ENCODE results near the gene PABPC3.

The PABPC3 gene

DNA sequence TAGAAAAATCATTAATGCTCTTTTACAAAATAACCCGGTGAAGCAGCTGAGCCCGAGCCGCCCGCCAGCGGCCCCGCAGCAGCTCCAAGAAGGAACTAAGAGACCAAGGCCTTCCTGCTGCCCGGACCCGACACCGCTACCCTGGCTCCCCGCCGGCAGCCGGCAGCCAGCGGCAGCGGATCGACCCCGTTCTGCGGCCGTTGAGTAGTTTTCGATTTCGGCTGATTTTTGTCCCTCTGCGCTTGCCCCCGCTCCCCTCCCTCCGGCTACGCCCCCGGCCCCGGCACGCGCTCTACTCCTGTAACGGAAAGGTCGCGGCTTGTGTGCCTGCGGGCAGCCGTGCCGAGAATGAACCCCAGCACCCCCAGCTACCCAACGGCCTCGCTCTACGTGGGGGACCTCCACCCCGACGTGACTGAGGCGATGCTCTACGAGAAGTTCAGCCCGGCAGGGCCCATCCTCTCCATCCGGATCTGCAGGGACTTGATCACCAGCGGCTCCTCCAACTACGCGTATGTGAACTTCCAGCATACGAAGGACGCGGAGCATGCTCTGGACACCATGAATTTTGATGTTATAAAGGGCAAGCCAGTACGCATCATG lies at the start of gene PABPC3:
Gene PABPC3 (plus strand): TSS at position 286 of the 603 bp plus-strand sequence. CDS start 63 bp downstream, at position 349.
- FAIRE-seq: no peak

DNA sequence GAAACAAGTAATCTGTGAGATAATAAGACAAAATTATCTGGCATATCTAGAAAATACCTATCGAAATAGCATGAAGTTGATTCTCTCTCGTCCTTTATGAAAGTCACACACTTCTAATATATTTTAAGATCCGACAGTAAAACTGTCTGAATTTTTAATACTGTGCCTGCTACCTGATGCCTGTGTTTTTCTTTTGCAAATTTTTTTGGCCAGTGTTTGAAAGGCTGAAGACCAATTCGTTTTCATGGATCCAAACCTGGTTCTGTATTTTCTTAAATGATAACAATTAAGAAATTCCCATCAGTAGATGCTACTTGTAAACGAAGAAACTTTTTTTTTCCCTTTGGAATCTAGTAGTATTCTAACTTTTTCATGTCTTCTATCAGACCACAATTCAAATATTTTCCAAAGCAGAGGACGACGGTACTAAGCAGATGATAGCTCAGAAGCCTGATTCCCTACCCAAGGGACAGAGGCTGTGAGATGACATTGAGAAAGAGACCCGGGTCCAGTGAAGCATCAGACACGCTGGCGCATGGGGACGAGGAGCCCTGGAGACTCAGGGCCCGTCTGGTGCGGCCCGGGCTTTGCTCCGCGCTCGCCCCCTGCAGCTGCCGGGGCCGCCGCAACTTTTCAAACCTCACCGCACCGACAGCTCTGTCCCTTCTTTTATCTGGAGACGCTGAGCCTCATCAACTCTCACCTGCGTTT lies 49.5 kb upstream of the PABPC3 start:
- no peak for FAIRE-seq

DNA sequence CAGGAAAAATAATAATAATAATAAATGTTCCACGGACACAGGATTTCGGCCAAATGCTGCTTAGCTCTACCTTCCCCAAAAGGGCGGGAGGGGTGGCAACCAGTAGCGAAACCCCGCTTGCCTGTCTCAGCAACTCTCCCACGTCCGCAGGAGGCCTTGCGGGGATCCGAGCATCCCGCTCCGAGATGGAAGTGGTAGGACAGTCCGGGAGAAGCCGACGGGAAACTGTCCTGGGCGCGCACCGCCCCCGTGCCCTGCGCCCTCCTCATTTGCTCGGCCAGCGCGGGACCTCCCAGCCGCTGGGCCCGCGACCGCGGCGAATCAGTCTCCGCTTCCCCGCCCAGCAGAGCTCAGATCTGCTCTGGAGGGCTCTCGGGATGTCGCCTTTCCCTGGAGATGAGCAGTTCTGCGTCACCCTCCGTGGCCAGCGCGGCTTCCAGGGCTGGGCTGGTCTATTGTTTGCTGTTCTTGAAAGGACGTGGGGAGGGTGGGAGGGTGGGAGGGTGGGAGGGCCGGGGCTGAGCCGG lies 48.9 kb upstream of the PABPC3 start:
- FAIRE-seq: no peak

DNA sequence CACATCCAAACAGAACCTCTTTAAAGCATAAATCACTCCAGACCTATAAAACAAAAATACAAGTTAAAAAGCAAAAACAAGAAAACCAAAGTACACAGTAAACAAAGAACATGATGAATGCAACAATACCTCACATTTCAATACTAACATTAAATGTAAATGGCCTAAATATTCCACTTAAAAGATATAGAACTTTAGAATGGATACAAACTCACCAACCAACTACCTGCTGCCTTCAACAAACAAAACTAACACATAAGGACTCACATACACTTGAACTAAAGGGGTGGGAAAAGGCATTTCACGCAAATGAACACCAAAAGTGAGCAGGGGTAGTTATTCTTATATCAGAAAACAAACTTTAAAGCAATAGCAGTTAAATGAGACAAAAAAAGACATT lies 44.9 kb upstream of the PABPC3 start:
- FAIRE-seq: no peak

DNA sequence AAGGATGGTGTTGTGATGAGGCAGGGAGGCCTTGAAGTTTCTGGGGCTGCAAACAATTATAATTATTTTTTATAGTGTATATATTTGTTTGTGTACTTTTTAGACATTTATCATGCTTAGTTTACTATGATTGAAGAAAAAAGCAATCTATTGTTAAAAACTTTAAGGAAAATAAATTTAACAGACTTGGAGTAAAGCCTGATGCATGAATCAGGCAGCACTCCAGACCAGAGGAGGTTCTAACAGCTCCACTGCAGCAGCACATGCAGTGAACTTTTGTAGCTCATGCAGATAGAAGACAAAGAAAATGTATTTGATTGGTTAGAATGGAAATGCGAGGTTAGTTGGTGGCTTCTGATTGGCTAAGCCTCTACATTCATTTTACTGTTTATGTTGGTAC lies 36.8 kb upstream of the PABPC3 start:
- FAIRE-seq: no peak

DNA sequence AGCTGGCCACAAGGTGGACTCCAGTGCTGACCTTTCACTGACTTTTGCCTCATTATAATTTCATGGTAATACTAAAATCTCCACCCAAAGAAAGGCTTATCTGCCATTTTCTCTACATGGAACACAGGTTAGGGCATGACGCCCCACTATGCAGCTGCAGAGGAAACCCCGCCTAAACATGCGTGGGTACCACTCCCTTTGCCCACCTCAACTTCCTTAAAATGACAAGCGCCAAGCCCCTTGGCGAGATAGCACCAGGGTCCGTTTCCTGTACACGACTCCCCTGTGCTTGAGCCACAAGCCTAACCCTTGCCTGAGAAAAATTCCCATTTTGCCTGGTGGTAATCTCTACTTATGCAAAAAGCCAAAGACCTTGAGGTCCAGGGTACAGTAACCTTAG lies 36.0 kb upstream of the PABPC3 start:
- FAIRE-seq: no peak

DNA sequence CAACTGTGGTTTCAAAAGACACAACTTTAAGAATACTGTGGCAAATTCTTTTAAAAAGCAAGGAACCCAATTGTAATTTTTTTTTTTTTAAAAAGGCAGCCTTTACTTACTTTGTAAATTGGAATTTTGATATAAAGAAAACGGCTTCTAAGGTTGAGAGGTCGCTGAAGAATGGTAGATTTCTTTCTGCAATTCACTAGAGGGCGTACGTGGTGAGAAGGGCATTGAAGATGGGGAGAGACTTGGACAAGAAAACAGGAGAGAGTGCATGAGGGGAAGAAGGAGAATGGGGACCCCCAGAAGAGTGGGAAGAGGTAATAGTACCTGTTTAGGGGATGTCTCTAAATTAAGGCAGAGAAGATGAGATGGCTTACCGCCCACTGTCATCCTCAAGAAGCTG lies 33.5 kb upstream of the PABPC3 start:
- no peak for FAIRE-seq

DNA sequence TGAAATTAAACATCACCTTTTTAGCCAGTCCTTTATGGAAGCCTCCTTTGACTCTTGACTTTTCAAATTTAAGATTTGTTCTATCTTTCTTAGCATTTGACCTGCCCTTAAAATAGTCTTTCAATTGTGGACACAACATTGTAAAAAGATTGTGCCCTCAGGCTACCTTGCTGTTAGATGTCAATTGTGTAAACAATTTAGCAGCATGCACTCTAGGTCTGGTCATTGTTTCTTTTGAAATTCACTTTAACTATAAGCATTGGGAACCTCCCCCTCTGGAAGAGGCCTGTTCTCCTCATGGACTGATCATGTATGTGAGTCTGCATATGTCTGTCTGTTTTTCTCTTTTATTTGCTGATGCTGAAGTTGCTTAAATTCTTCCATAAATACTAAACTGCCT lies 31.5 kb upstream of the PABPC3 start:
- no peak for FAIRE-seq

DNA sequence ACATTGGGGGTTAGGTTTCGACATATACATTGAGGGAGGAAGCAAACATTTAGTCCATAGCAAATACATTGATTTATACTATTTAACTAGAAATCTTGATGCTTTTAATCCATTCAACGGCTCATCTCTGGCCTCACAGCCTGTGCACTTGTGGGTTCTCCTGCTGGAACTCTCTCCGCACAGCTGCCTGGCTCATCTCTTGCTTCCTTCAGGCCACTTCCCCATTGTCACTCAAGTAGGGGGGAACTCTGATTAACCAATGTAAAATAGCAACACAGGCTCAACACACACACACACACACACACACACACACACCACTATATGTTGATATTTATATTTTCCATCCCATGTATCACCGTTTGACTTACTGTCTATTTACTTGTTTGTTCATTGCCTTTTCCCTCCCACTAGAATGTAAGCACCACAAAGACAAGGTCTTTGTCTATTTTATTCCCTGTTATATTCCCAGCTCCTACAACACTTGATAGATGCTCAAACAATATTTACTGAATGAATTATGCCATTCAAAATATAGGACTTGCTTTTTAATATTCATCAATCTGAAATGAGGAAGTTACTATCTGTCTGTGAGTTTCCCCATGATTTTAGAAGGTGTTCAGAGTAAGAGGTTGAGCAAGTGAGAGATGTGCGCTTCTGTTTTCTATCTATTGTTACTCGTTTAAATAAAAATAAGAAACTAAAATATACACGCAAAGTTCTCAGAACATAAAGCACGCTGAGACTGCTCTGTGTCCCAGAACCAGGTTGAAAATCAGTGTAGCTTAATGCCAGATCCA lies 29.8 kb upstream of the PABPC3 start:
- FAIRE-seq: no peak

DNA sequence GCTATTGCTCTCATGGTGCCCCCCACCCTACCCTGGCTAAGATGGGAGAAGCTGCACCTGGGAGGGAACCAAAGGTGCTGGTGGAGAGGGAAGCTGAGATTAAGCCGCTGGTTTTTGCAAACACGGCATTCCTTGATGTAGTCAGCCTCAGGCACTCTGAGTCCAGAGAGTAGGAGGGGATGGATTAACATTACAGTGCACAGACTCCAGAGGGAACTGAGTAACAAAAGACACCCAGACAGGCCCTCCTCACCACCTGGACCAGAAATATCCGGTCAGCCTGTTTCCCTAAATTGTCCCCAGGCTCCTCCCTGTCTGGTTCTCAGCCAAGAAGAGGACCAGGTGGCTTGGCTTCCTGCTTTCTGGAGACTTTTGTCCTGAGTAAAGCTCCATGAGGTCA lies 28.9 kb upstream of the PABPC3 start:
- FAIRE-seq: no peak

DNA sequence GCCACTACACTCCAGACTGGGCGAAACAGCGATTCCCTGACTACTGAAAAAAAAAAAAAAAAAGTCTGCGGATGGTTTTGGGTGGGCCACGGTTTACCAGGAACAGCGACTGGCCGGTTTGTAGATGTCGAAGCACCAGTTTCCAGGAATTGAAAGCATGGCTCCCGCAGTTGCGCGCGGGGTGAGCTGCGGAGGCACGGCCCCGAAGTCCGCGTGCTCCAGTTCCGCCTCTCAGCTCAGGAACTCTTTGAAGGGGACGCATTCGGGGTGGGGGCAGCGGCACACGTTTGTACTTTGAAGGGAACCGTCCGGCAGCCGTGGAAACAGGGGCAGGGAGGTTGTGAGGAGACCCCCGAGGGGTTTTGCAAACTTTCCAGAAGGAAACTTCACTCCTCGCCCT lies 27.1 kb upstream of the PABPC3 start:
- FAIRE-seq: no peak

DNA sequence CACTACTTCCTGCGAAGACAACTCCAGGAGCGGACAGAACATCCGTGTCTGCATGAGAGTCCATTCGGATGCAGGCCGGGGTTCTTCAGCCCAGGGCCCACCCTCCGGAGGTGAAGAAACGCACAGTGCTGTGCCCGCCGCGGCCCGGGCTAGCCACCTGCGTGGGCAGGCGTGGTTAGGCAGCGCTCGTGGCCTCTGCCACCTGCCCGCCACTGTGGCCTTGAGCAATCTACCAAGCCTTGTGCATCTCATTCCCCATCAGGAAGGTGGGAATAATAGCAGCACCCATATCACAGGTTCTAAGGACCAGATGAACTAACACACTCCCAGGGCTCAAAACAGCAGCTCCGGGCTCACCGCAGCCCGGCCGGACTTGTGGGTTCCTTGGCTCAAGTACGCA lies 26.7 kb upstream of the PABPC3 start:
- FAIRE-seq: no peak

DNA sequence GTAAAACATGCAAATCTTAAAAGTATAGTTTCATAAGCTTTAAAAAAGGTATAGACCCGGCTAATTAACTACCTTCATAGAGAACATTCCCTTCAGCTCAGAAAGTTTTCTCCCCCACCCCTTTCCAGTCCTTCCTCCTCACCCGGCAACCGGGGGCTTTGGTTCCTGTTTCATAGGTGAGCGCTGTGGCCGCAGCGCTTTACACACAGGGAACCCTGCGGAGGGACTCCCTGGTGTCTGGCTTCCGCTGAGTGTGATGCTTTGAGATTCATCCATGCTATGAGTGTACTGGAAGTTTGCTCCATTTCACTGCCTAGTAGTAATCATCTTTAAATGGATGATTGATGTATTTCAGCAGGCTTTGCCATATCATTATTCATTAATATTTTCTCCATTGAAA lies 26.0 kb upstream of the PABPC3 start:
- FAIRE-seq: no peak

DNA sequence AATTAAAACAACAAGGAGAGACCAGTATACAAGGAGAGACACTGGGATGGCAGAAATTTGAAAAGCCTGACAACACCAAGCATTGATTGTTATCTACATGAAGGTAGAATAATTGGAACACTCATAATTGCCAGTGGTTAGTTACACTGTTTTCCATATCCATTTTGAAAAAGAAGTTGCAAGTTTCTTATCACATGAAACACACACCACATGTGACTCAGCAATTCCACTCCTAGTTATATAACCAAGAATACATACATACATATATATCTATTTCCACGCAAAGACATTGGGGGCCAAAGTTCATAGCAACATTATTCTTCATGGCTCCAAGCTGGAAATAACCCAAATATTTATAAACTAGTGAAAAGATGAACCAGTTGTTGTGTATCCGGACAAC lies 15.2 kb upstream of the PABPC3 start:
- FAIRE-seq: no peak

DNA sequence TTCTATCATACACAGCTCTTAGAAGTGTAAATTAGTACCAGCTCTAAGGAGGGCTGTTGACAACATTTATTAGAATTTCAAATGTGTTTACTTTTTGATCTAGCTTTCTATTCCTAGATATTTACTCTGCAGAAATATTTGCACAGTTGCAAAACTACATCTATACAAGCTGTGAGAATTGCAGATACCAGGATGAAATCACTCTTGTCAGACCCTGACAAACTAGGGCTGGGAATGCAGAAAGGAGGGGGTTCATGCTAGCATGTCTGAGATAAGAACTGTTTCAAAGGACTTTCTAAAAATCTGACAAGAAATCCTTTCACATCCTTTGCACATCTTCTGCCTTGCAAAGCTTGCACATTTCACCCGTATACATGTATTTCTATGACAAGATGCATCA lies 11.8 kb upstream of the PABPC3 start:
- FAIRE-seq: no peak

DNA sequence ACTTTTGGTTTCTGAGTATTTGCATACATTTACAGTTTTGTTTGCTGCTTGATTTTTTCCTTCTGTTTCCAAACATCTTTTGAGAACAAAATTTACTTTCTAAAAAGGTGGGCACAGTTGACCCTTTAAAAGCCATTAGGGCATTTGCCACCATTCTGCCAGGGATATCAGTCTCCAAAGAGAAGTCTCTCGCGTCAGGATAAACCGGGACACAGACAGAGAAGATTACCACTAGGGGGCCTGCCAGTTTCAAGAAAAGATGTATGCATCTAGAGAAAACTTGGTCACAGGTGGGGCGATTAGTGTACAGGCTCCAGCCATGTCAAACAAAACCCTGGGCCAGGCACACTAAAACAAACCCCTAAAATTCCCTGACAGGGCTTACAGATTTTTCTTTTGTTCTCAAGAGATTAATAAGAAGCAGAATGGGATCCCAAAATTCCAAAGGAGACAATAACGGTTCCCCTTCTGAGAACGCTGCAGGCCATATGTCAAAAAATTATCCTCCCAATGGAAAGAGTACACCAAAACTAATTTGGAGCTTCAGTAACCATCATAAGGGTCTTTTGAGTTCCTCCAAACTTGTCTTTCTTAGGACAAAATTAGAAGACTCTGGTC lies 10.7 kb upstream of the PABPC3 start:
- FAIRE-seq: no peak

DNA sequence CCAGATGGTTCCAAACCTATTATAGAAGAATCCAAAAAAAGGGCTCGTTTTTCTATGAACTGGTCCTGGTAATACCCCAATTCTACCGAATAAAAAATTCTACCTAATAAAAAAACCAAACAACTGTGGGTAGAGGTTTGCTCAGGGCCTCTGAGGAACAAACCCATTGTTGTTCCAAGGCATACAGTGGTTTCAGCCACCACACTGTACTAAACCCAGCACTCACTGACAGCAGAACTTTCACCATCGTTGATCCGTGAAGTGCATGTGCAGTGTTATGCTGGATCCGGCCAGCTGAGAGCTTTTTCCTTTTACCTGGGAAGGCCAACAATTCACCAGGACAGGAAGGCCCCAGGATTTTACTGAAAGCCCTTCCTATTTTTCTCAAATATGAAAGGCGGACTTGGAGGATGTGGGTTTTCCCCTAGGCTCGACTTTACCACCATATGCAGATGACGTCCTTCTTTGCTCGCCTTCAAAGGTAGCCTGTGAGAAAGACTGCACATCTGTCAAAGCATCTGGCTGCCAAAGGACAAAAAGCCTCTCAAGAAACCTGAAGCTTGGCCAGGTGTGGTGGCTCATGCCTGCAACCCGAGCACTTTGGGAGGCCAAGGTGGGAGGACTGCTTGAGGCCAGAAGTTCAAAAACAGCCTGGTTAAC lies 7.2 kb upstream of the PABPC3 start:
- no peak for FAIRE-seq

DNA sequence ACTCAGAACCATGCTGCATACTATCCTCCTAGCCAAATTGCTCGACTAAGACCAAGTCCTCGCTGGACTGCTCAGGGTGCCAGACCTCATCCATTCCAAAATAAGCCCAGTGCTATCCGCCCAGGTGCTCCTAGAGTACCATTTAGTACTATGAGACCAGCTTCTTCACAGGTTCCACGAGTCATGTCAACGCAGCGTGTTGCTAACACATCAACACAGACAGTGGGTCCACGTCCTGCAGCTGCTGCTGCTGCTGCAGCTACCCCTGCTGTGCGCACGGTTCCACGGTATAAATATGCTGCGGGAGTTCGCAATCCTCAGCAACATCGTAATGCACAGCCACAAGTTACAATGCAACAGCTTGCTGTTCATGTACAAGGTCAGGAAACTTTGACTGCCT lies 1.5 kb downstream of the PABPC3 start:
- no peak for FAIRE-seq

DNA sequence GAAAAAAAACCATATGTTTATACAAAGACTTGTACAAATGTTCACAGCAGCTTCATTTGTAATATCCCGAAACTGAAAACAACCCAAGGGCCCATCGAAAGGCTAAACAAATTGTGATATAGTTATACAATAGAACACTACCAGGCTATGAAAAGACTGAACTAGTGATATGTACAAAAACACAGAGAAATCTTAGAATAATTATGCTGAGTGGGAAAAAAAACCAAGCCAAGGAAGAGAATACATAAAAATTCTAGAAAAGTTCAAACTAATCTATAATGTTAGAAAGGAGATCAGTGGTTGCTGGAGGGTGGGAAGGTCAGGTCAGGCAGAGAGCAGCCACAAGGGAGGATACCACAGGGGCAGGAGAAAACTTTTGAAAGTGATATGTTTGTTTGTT lies 7.8 kb downstream of the PABPC3 start:
- FAIRE-seq: no peak

DNA sequence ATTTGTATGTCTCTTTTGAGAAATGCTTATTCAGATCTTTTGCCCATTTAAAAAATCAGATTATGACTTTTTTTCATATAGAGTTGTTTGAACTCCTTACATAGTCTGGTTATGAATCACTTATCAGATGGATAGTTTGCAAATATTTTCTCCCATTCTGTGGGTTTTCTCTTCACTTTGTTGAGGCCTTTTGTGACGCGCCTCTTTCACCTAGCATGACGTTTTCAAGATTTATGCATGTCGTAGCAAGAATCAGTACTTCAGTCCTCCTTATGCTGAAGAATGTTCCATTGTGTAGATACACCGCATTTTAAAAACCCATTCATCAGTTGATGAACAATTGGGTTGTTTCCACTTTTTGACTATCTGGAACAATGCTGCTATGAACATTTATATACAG lies 13.4 kb downstream of the PABPC3 start:
- FAIRE-seq: no peak

DNA sequence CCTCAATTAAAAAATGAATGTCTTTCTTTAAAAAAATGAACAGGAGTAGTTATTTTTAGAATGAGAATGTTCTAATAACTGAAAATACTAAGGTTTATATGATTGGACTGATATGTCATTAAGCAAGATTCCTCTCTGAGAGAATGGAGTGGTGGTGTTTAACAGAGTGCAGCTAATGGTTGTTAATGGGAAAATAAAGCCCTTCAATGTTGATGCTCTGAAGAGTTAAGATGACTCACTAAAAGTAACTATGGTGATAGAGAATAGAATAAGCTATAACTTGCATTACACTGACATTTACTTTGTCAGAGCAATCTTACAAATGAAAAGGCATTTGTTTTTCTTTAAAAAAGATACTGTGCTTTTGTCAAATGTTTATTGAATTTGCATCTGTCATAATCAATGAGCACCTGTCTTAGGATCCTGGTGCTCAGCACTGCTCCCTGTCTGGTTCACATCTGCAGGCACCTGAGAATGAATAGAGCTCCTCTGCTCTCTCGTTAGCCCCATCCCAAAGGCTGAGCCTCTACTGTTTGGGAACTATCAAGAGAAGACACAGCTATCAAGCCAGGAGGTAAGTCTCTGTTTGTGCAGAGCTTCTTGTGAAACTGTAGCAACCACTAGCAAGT lies 15.1 kb downstream of the PABPC3 start:
- FAIRE-seq: no peak

DNA sequence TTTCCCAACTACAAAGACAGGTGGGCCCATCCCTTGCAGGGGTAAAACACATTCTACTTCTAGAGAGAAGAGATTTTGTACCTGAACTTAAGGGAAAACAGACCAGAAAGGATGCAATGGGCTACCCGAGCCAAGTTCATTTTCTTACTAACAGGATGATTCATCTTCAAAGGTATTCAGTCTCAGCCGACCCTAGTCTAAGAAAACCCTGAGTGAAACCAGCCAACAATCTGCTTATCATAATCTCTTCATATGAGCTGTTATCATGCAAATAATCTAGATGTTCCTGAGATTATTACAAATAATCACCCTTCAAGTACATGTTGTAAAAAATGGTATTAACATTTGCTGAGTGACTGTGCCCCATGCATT lies 15.6 kb downstream of the PABPC3 start:
- no peak for FAIRE-seq

All from A204.1 (cell line).